ENCODE data around the gene RNF151. TPM values are rescaled to one million over a fixed set of nuclear protein-coding genes. Genes with fewer than 3 reads are reported as not detected.

The RNF151 gene
- total RNA-seq, 4 donors from 2014 or later, result not detected

GRCh38 chr16:1972490-1972877, 5.8 kb downstream of the RNF151 start:
- TF ChIP-seq POLR2A (IDR thresholded peaks at IDR 0.05) (no peak), CTCF (IDR thresholded peaks at IDR 0.05) (no peak)
- DNase-seq, result peak in 1 of 3 donors; percentile 48
- H3K36me3 ChIP-seq, result peaks cover 0 to 36% (median 0%) of the 10 kb centered on the region in 3 donors
- H3K27ac ChIP-seq, result peak overlapping the region in 2 of 4 donors; percentile 90 to 93
- no peaks in the 10 kb centered on the region for H3K9me3 ChIP-seq
- no peaks in the 10 kb centered on the region for H3K27me3 ChIP-seq
- H3K4me3 ChIP-seq, result peak overlapping the region; percentile 82 to 100 (median 95)
- peaks cover 3 to 25% (median 15%) of the 10 kb centered on the region in 4 donors for H3K4me1 ChIP-seq

- no peak for TF ChIP-seq POLR2A (IDR thresholded peaks at IDR 0.05)
- Histone ChIP-seq H3K4me1 (peaks cover 3 to 25% (median 15%) of the 10 kb centered on the region in 4 donors), H3K4me3 (no peak overlapping the region), H3K9me3 (no peaks in the 10 kb centered on the region), H3K36me3 (peaks cover 0 to 47% (median 0%) of the 10 kb centered on the region in 3 donors), H3K27ac (no peak overlapping the region), H3K27me3 (no peaks in the 10 kb centered on the region)
- no peak for DNase-seq
These were observed 7.0 kb downstream of the RNF151 start for GRCh38 chr16:1973461-1974156.

- TF ChIP-seq CTCF (IDR thresholded peaks at IDR 0.05), result no peak
- Histone ChIP-seq H3K36me3 (peaks cover 0 to 47% (median 0%) of the 10 kb centered on the region in 3 donors), H3K27ac (no peak overlapping the region), H3K4me3 (no peak overlapping the region), H3K27me3 (no peaks in the 10 kb centered on the region), H3K9me3 (no peaks in the 10 kb centered on the region), H3K4me1 (peaks cover 3 to 26% (median 15%) of the 10 kb centered on the region in 4 donors)
- DNase-seq, result no peak
These were observed 7.8 kb downstream of the RNF151 start for GRCh38 chr16:1974157-1975070.

GRCh38 chr16:1975432-1976215, 9.0 kb downstream of the RNF151 start:
- Histone ChIP-seq H3K4me3 (no peak overlapping the region), H3K36me3 (peaks cover 0 to 47% (median 0%) of the 10 kb centered on the region in 3 donors), H3K9me3 (no peaks in the 10 kb centered on the region), H3K27me3 (no peaks in the 10 kb centered on the region), H3K4me1 (peaks cover 3 to 38% (median 15%) of the 10 kb centered on the region in 4 donors), H3K27ac (no peak overlapping the region)
- DNase-seq, result no peak
- no peak for TF ChIP-seq POLR2A (IDR thresholded peaks at IDR 0.05)
- no peak for TF ChIP-seq CTCF (IDR thresholded peaks at IDR 0.05)

GRCh38 chr16:1976216-1976520, 9.5 kb downstream of the RNF151 start:
- Histone ChIP-seq H3K27me3 (no peaks in the 10 kb centered on the region), H3K4me1 (peaks cover 3 to 38% (median 13%) of the 10 kb centered on the region in 4 donors), H3K9me3 (no peaks in the 10 kb centered on the region), H3K27ac (no peak overlapping the region), H3K4me3 (no peak overlapping the region), H3K36me3 (peaks cover 0 to 47% (median 0%) of the 10 kb centered on the region in 3 donors)
- DNase-seq, result no peak
- no peak for TF ChIP-seq CTCF (IDR thresholded peaks at IDR 0.05)
- no peak for TF ChIP-seq POLR2A (IDR thresholded peaks at IDR 0.05)
